ENCODE measurements around the gene GFI1B.

GRCh38 chr9:132939169-132939568 is 39.3 kb upstream of the GFI1B start:
- TF ChIP-seq EZH2 (IDR thresholded peaks at IDR 0.05; ENCODE audit: low read length, missing control alignments) (no peak), CTCF (conservative IDR thresholded peaks at IDR 0.05 in 1 of 2, IDR thresholded peaks at IDR 0.05 in 1 of 2; ENCODE audit: low read depth in 1 of 2, low read length in 2 of 2) (no peak)

All from fibroblast of lung (primary cell).